ENCODE measurements around the gene KLK6.

KLK6 gene

DNA sequence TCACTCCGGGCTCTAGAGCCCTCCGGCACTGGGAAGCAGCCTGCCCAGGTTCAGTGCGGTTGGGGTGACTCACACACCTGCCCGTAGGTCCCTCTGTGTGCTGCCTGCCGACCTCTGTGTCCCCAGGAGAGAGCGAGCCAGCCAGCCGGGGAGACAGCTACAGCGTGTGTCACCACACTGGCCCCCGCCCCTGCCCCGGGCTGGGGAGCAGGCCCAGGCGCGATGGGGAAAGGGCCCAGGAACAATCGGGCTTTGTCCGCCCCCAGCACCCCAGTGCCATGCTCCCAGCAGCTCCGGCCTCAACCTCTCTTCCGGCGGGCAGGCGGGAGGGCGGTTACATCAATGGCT, at the start of gene KLK6:
TSS of gene KLK6 (minus strand) at position 179 of the 348 bp plus-strand sequence. CDS start 1,487 bp downstream, outside the sequence.
- FAIRE-seq = no peak
- DNase-seq (ENCODE audit: insufficient read length, low spot score) = no peak
- no peak for TF ChIP-seq POLR2A (IDR thresholded peaks at IDR 0.05; ENCODE audit: low read depth, low read length)

DNA sequence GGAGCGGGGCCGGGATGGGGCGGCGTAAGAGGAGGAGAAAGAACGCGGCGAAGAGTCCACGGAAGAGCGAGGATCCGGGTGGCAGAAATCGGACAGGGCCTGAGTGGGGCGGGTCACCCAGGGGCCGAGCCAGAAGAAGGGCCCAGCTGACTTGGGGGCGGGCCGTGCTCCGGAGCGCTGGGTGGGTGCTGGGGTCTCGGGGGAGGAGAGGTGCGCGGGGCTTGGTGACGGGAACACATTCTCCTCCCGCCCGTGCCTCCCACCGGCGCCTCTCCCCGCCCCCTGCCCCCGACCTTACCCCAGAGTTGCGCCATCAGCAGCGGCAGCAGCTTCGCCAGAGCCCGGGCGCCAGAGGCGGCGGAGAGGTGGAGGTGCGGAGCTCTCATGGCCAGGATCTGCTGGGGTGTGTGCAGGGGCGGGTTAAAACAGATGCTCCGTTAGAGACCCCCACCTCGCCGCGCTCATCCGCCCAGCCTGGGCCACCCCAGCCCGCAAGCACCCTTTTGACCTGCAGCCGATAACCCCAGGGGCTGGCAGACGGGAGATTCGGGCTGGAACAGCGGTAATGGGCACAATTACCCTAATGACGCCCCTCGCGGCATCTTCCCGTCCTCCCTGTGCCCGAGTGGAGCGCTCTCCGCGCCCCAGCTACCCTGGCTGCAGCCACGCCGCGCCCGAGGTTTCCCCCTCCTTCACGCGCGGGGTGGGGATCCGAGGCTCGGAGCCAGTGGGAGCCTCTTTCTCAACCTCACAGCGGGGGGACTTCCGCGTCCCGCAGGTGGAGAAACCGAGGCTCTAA, 49.6 kb upstream of the KLK6 start:
- TF ChIP-seq POLR2A (IDR thresholded peaks at IDR 0.05; ENCODE audit: low read depth, low read length) = no peak
- DNase-seq (ENCODE audit: insufficient read length, low spot score) (no peak), FAIRE-seq (no peak)

DNA sequence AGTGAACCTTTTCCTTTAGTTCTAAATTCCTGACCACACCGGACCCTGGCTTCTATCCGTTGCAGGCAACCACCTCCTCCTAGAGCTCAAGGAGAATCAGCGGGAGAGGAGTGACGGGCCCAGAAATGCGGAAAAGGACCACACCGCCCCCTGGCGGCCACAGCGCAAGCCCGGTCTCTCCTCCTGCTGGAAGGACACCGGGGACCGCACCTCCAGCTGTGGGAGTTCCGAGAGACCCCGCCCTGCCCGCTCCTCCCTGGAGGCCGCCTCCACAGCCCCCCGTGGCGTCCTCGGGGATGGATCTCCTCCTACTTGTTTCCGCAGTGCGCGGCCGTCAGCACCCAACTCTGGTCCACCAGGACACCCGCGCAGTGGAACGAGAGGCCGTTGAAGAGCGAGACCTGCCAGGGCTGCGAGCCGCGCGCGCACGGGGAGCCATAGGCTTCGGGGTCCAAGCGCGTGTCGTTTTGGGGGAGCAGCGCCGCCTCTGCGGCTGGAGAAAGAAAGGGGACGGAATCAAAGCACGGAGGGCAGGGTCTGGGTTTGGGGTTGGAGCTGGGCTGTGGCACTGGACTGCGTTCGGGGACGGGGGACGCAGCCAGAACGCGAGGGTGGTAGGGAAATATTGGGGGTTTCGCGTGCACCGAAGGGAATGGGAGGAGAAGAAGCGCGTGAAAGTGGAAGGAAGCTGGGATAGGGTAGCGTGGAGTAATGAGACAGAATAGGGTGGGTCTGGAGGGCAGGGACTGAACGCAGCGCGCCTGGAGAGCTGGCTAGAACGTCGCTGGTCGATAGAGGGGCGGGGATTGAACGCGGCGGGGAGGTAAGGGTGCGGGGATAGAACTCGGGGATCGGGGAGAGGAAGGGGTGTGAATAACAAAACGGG, 47.6 kb upstream of the KLK6 start:
- no peak for TF ChIP-seq POLR2A (IDR thresholded peaks at IDR 0.05; ENCODE audit: low read depth, low read length)
- FAIRE-seq = no peak
- no peak for DNase-seq (ENCODE audit: insufficient read length, low spot score)

DNA sequence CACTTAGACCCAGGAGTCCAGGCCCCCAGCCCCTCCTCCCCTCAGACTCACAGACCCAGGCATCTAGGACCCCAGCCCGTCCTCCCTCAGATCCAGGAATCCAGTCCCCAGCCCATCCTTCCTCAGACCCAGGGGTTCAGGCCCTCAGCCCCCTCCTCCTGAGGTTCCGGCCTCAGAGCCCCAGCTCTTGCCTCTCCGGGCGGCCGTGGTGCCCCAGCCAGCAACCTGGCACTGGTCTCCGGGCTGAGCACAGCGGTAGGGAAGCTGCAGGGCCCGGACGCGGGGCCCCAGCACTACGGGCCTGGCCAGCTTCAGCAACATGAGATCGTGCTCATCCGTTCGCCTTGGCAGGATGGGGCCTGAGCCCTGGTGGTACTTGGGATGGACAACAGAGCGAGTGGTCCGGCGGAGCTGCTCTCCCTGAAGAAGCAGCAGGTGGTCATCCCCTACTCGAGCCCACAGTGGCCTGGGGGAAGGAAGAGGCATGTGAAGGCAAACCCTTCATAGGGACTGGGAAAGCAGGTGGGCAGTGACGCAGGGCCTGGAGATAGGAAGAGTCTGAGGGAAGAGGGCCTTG, 46.4 kb upstream of the KLK6 start:
- FAIRE-seq (no peak), DNase-seq (ENCODE audit: insufficient read length, low spot score) (no peak)
- no peak for TF ChIP-seq POLR2A (IDR thresholded peaks at IDR 0.05; ENCODE audit: low read depth, low read length)

DNA sequence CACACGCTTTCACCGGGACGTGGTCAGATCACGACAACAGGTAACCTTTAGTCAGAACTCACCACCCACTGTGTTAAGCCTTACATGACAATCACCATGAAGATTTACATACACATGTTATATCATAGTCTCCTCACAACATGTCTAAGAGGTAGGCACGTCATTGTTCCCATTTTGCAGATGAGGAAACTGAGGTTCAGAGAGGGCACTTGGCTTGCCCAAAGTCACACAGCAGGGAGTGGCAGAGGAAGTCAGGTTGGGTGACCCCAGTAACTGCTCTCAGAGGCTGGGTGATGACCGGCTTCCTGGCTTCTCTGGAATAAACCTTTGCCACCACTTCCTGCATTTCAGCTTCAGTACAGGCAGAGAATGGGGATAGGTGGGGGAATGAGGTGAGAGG, 44.9 kb upstream of the KLK6 start:
- TF ChIP-seq POLR2A (IDR thresholded peaks at IDR 0.05; ENCODE audit: low read depth, low read length) = no peak
- DNase-seq (ENCODE audit: insufficient read length, low spot score) = no peak
- no peak for FAIRE-seq

DNA sequence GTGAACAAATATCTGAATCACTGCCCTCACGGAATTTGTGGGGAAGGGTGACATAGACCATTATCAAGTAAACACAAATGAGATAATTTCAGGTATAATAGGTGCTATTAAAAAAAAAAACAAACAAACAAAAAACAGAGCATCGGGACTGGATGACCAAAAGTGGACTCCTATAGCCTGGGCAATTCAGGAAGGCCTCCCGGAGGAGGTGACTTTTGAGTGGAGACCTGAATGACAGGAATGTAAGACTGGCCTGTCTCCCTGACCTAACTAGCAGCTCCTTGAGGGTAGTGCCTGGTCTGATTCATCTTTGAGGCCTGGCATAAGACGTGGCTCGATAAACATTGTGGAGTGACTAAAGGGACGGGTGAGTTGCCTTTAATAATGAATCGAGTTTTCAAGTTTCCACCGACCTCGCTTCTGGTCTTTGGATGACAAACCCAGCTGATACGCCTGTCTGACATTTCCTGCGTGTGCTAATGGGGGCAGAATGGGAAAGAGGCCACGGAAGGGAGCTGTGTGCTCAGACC, 43.3 kb upstream of the KLK6 start:
- DNase-seq (ENCODE audit: insufficient read length, low spot score) (no peak), FAIRE-seq (no peak)
- no peak for TF ChIP-seq POLR2A (IDR thresholded peaks at IDR 0.05; ENCODE audit: low read depth, low read length)

DNA sequence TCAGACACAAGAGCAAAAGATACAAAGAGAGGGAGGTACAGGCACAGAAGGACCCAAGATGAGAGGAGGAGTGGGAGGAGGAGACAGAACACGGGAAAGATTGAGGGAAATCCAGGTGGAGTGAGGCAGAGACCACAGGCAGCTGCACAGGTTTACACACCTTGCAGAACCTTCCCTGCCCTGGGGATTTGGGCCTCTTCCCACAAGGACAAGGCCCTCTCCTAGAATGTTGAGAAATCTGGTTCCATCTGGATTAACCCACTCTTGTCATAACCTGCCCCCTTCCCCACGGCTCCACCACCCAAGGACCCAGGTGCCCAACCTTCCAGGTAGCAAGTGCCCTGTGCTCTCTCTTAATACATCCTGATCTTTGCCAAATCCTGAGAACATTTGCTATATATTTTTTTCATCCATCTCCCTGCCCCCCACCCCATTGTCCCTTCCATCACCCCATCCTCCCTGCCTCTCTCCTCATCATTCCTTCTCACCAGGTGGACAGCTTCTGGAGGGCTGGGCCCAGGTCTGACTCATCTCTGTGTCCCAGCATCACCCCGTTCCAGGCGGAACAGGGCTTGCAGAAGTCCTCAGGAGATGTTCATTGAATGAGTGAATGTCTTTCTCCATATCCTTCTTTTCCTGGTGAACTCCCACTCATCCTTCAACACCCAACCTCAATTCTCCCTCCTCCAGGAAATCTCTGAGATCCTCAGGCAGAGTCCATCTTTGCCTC, 40.8 kb upstream of the KLK6 start:
- DNase-seq (ENCODE audit: insufficient read length, low spot score) (no peak), FAIRE-seq (no peak)
- TF ChIP-seq POLR2A (IDR thresholded peaks at IDR 0.05; ENCODE audit: low read depth, low read length) = no peak

DNA sequence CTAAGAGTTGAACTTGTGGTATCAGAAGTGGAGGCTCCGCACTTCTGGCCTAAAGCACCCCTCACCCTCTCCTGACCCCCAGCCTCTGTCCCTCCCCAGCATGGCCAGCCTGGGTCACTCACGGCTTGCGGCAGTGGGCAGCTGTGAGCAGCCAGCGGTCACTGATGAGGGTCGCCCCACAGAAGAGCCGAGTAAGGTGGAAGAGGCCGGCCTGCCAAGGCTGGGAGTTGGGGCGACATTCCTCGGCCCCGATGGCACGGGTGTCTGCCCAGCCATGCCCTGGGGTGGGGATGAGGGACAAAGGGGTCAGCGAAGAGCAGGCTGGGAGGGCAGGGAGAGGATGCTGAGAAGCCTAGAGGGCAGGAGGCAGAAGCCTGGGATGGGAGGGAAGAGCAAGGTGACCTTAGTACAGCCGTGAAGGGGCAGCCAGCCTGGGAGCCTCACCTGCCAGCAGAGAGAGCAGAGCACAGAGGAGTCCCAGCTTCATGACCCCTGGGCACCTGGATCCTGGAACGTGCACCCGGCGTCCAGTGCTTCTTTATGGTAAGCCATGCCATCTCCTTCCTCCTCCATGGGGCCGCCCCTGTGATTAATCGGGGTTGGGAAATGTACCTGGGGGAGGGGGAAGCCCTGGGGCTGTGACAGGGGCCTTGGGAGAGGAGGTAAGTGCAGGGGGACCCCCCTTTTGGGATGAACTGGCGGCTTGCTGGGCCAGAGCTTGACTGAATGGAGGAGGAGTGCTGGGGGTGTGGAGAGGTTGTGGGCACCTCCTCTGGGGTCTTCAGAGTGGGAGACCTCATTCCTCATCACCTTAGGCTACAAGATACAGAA, 39.9 kb upstream of the KLK6 start:
- no peak for DNase-seq (ENCODE audit: insufficient read length, low spot score)
- no peak for TF ChIP-seq POLR2A (IDR thresholded peaks at IDR 0.05; ENCODE audit: low read depth, low read length)
- no peak for FAIRE-seq

DNA sequence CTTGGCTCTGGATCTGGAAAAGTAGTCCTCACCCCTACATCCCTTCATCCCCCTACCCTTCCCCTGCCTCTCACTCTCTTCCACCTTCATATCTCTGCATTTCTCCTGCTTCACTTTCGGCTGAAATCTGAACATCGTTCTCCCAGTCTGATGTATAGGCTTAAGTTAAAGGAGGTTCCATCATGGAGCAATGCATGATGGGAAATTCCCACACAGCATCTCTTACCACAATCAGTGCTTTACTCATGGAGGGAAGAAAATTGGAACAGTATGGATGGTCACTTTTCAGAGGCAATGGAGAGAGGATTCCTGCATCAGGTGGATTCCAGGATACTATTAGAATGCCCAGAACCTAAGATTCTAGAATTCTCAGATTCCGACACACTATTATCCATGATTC, 38.1 kb upstream of the KLK6 start:
- FAIRE-seq = no peak
- TF ChIP-seq POLR2A (IDR thresholded peaks at IDR 0.05; ENCODE audit: low read depth, low read length) = no peak

DNA sequence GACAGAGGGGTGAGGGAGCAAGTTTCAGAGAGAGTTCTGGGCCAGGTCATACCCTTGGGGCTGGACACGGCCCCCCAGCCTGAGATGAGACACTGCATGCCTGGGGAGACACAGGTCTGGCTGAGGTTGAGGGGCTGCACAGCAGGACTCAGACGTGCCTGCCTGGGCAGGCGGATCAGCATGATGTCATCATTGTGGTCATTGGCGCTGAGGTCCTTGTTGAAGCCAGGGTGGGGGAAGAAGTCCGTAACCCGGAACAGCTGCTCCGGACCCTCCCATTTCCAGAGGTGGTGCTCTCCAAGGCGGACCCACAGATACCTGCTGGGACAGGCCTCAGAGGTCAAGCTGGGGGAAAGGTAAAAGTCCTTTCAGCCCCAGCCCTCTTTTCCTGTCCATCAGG, 37.0 kb upstream of the KLK6 start:
- DNase-seq (ENCODE audit: insufficient read length, low spot score) = no peak
- no peak for FAIRE-seq
- no peak for TF ChIP-seq POLR2A (IDR thresholded peaks at IDR 0.05; ENCODE audit: low read depth, low read length)

More for the DNA sequence above, 38.1 kb upstream of the KLK6 start:
- no peak for DNase-seq (ENCODE audit: insufficient read length, low spot score)

DNA sequence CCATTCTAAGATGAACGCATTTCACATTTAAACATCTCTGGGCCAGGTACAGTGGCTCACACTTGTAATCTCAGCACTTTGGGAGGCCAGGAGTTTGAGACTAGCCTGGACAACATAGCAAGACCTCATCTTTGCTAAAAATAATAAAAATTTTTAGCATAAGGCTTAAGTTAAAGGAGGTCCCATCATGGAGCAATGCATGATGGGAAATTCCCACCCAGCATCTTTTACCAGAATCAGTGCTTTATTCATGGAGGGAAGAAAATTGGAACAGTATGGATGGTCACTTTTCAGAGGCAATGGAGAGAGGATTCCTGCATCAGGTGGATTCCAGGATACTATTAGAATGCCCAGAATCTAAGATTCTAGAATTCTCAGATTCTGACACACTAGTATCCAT, 35.9 kb upstream of the KLK6 start:
- TF ChIP-seq POLR2A (IDR thresholded peaks at IDR 0.05; ENCODE audit: low read depth, low read length) = no peak
- DNase-seq (ENCODE audit: insufficient read length, low spot score) = no peak
- FAIRE-seq = no peak

DNA sequence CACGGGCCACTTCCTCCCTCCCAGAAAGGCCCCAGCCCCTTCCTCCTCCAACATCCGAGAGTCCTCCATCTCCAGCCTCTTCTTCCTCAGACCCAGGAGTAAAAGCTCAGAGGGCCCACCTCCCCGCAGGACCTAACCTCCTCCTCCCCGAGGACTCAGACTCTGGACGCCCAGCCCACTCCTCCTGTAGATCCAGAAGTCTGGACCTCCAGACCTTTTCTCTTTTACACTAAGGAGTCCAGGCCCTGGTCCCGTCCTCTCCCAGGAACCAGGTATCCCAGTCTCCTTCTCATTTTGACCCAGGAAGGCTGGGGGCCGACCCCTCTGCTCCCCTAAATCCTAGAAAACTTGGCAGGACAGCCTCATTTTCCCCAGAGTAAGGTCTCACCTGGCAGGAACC, 33.9 kb upstream of the KLK6 start:
- FAIRE-seq (no peak), DNase-seq (ENCODE audit: insufficient read length, low spot score) (no peak)
- TF ChIP-seq POLR2A (IDR thresholded peaks at IDR 0.05; ENCODE audit: low read depth, low read length) = no peak
